ENCODE measurements around the gene LACTBL1. TPM values are rescaled to one million over a fixed set of nuclear protein-coding genes. Genes with fewer than 3 reads are reported as not detected.

Gene LACTBL1
- total and polyA plus RNA-seq, 2 of the 8 experiments (the other 6 are each of a cell fraction or from before 2014, with no cell fraction given), result not detected

DNA sequence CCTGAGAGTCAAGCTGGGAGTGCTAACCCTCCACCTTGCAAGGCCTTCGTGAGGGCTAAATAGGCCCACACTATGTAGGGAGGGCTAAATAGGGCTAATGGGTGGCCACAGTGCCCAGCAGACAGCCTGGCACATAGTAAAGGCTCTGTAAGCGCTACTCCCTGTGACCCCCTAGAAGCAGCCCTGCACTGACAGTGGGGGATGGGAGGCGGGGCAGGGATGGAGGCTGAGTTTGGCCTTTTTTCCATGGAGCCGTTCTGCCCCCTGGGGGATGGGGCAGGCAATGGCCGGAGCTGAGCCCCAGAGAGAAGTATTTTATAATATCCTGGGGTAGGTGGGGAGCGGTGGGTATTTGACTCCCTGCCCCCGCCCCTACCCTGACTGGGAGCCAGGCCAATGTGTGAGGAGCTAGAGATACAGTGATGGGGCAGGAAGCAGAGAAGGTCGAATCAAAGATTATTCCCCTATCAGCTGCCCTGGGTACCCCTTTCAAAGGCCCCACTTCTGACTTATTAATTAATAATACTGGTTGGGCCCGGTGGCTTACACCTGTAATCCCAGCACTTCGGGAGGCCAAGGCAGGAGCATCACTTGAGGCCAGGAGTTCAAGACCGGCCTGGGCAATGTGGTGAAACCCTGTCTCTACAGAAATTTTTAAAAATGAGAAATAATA, 42.3 kb downstream of the LACTBL1 start (continued):
- TF ChIP-seq CREB1 (IDR thresholded peaks at IDR 0.05) (0 out of 2 replicates have a peak, but pooled peaks have one; percentile 17), CHD2 (IDR thresholded peaks at IDR 0.05; ENCODE audit: low read length) (peak; percentile 63; the same call in 1 of the 2 replicates), EZH2 (IDR thresholded peaks at IDR 0.05; ENCODE audit: low read depth, low read length, severe bottlenecking) (no peak)
- TF ChIP-seq, protein P1, sequence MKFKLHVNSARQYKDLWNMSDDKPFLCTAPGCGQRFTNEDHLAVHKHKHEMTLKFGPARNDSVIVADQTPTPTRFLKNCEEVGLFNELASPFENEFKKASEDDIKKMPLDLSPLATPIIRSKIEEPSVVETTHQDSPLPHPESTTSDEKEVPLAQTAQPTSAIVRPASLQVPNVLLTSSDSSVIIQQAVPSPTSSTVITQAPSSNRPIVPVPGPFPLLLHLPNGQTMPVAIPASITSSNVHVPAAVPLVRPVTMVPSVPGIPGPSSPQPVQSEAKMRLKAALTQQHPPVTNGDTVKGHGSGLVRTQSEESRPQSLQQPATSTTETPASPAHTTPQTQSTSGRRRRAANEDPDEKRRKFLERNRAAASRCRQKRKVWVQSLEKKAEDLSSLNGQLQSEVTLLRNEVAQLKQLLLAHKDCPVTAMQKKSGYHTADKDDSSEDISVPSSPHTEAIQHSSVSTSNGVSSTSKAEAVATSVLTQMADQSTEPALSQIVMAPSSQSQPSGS (IDR thresholded peaks at IDR 0.05; ENCODE audit: low read length), result no peak
- TF ChIP-seq, protein P2, sequence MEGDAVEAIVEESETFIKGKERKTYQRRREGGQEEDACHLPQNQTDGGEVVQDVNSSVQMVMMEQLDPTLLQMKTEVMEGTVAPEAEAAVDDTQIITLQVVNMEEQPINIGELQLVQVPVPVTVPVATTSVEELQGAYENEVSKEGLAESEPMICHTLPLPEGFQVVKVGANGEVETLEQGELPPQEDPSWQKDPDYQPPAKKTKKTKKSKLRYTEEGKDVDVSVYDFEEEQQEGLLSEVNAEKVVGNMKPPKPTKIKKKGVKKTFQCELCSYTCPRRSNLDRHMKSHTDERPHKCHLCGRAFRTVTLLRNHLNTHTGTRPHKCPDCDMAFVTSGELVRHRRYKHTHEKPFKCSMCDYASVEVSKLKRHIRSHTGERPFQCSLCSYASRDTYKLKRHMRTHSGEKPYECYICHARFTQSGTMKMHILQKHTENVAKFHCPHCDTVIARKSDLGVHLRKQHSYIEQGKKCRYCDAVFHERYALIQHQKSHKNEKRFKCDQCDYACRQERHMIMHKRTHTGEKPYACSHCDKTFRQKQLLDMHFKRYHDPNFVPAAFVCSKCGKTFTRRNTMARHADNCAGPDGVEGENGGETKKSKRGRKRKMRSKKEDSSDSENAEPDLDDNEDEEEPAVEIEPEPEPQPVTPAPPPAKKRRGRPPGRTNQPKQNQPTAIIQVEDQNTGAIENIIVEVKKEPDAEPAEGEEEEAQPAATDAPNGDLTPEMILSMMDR (IDR thresholded peaks at IDR 0.05; ENCODE audit: control extremely low read depth in 1 of 3, insufficient read depth in 1 of 3, low read depth in 1 of 3, low read length in 3 of 3), result peak; percentile 81 to 93 (median 85)

Data from H1 (cell line).